SK-N-SH treated with all-trans-retinoic acid at 6 μM for 48 hours (cell line): Measurements from ENCODE around the gene C1QTNF9.

Source experiments
- ATAC-seq: fragments of 200-7000 bp; cut with Tn5 transposase; 3 replicates; pipeline ENCODE4 v1.9.1; 2020; ENCODE audit warnings: mild to moderate bottlenecking, moderate library complexity
- ARNTL ChIP-seq: fragments of 450-650 bp; formaldehyde crosslinking; IDR thresholded peaks from 2 replicates; pipeline ENCODE4 v1.5.0; 2020; ENCODE audit warnings: low read depth, mild to moderate bottlenecking, moderate library complexity, borderline replicate concordance
- BACH2 ChIP-seq: fragments of 250-450 bp; sonication (Bioruptor Pico); IDR thresholded peaks from 2 replicates; pipeline ENCODE4 v1.9.0; 2021; ENCODE audit warnings: mild to moderate bottlenecking, borderline replicate concordance
- CREB5 ChIP-seq: fragments of 250-450 bp; sonication (Bioruptor Pico); IDR thresholded peaks from 2 replicates; pipeline ENCODE4 v1.5.1; 2020; ENCODE audit warnings: low read depth, mild to moderate bottlenecking, moderate library complexity
- CSDC2 ChIP-seq: fragments of 250-450 bp; sonication (Bioruptor Pico); IDR thresholded peaks from 2 replicates; pipeline ENCODE4 v1.5.0; 2020; ENCODE audit warnings: mild to moderate bottlenecking, moderate library complexity
- CSRNP3 ChIP-seq: fragments of 250-450 bp; sonication (Bioruptor Pico); IDR thresholded peaks from 2 replicates; pipeline ENCODE4 v1.5.1; 2021; ENCODE audit warnings: mild to moderate bottlenecking, moderate library complexity
- ESRRG ChIP-seq: fragments of 250-450 bp; sonication (Bioruptor Pico); IDR thresholded peaks from 2 replicates; pipeline ENCODE4 v1.6.1; 2021; ENCODE audit warnings: mild to moderate bottlenecking
- GLIS3 ChIP-seq: fragments of 250-450 bp; sonication (Bioruptor Pico); IDR thresholded peaks from 2 replicates; pipeline ENCODE4 v1.5.0; 2020; ENCODE audit warnings: mild to moderate bottlenecking, moderate library complexity
- OSR1 ChIP-seq: fragments of 250-450 bp; sonication (Bioruptor Pico); IDR thresholded peaks from 2 replicates; pipeline ENCODE4 v1.8.0; 2022; ENCODE audit warnings: moderate library complexity, mild to moderate bottlenecking, inconsistent platforms
- PATZ1 ChIP-seq: fragments of 250-450 bp; sonication (Bioruptor Pico); IDR thresholded peaks from 2 replicates; pipeline ENCODE4 v1.8.0; 2020; ENCODE audit warnings: mild to moderate bottlenecking, moderate library complexity, borderline replicate concordance
- POU6F1 ChIP-seq: fragments of 250-450 bp; sonication (Bioruptor Pico); IDR thresholded peaks from 2 replicates; pipeline ENCODE4 v1.8.0; 2021; ENCODE audit warnings: low read depth, mild to moderate bottlenecking, moderate library complexity, borderline replicate concordance
- PPARA ChIP-seq: fragments of 250-450 bp; sonication (Bioruptor Pico); IDR thresholded peaks from 2 replicates; pipeline ENCODE4 v1.5.0; 2020; ENCODE audit warnings: mild to moderate bottlenecking, borderline replicate concordance
- RARB ChIP-seq: fragments of 250-450 bp; sonication (Bioruptor Pico); IDR thresholded peaks from 2 replicates; pipeline ENCODE4 v1.8.0; 2021; ENCODE audit warnings: mild to moderate bottlenecking, moderate library complexity
- SNAI2 ChIP-seq: fragments of 250-450 bp; sonication (Bioruptor Pico); IDR thresholded peaks from 2 replicates; pipeline ENCODE4 v1.5.0; 2020; ENCODE audit warnings: mild to moderate bottlenecking, moderate library complexity
- TCF4 ChIP-seq: fragments of 250-450 bp; sonication (Bioruptor Pico); IDR thresholded peaks from 2 replicates; pipeline ENCODE4 v1.8.0; 2021; ENCODE audit warnings: mild to moderate bottlenecking, moderate library complexity, borderline replicate concordance
- TOX ChIP-seq: fragments of 250-450 bp; sonication (Bioruptor Pico); IDR thresholded peaks from 2 replicates; pipeline ENCODE4 v1.8.0; 2021; ENCODE audit warnings: mild to moderate bottlenecking, moderate library complexity, borderline replicate concordance
- TSHZ2 ChIP-seq: fragments of 250-450 bp; sonication (Bioruptor Pico); IDR thresholded peaks from 2 replicates; pipeline ENCODE4 v1.5.0; 2020; ENCODE audit warnings: mild to moderate bottlenecking, moderate library complexity
- ZC3H10 ChIP-seq: fragments of 250-450 bp; sonication (Bioruptor Pico); IDR thresholded peaks from 2 replicates; pipeline ENCODE4 v1.5.1; 2021; ENCODE audit warnings: mild to moderate bottlenecking, moderate library complexity
- ZFP3 ChIP-seq: fragments of 250-450 bp; sonication (Bioruptor Pico); IDR thresholded peaks from 2 replicates; pipeline ENCODE4 v1.5.0; 2020; ENCODE audit warnings: mild to moderate bottlenecking, moderate library complexity
- ZFP30 ChIP-seq: fragments of 450-650 bp; formaldehyde crosslinking; IDR thresholded peaks from 2 replicates; pipeline ENCODE4 v1.5.0; 2022; ENCODE audit warnings: mild to moderate bottlenecking, moderate library complexity
- ZNF565 ChIP-seq: fragments of 450-650 bp; formaldehyde crosslinking; conservative IDR thresholded peaks from 2 replicates; pipeline ENCODE4 v1.5.0; 2020; ENCODE audit warnings: low read depth, mild to moderate bottlenecking, moderate library complexity
- ZNF70 ChIP-seq: fragments of 450-650 bp; formaldehyde crosslinking; IDR thresholded peaks from 2 replicates; pipeline ENCODE4 v1.5.0; 2020; ENCODE audit warnings: mild to moderate bottlenecking, moderate library complexity
- ZNF8 ChIP-seq: fragments of 450-650 bp; formaldehyde crosslinking; IDR thresholded peaks from 2 replicates; pipeline ENCODE4 v1.5.0; 2020; ENCODE audit warnings: mild to moderate bottlenecking, moderate library complexity

C1QTNF9 gene

GRCh38 chr13:24299488-24300114 lies 9.8 kb upstream of the C1QTNF9 start:
- no peak for TF ChIP-seq OSR1
- no peak for TF ChIP-seq BACH2
- TF ChIP-seq ZC3H10 (CRISPR knock-in tag), result no peak
- no peak for TF ChIP-seq TSHZ2 (CRISPR knock-in tag)
- TF ChIP-seq SNAI2, result no peak
- no peak for TF ChIP-seq ZFP3 (CRISPR knock-in tag)
- no peak for TF ChIP-seq TOX (CRISPR knock-in tag)
- no peak for ATAC-seq

- TF ChIP-seq PATZ1 (CRISPR knock-in tag) (no peak), OSR1 (no peak), CREB5 (CRISPR knock-in tag) (no peak), ZFP30 (no peak), CSDC2 (CRISPR knock-in tag) (no peak), TCF4 (CRISPR knock-in tag) (no peak), RARB (CRISPR knock-in tag) (no peak), ZNF8 (no peak), BACH2 (no peak), GLIS3 (no peak), ARNTL (no peak), ZNF565 (CRISPR knock-in tag) (no peak), CSRNP3 (no peak), ESRRG (CRISPR knock-in tag) (no peak), ZNF70 (CRISPR knock-in tag) (no peak), POU6F1 (no peak)
- ATAC-seq, result no peak
These were observed 7.9 kb upstream of the C1QTNF9 start for GRCh38 chr13:24301434-24301833.

- no peak for ATAC-seq
- TF ChIP-seq CSDC2 (CRISPR knock-in tag) (no peak), TSHZ2 (CRISPR knock-in tag) (no peak), PPARA (CRISPR knock-in tag) (no peak), ZFP3 (CRISPR knock-in tag) (no peak)
These were observed 7.5 kb upstream of the C1QTNF9 start for GRCh38 chr13:24301911-24302310.
